ENCODE measurements around the gene TMEM53. TPM values are rescaled to one million over a fixed set of nuclear protein-coding genes. Genes with fewer than 3 reads are reported as not detected.

The TMEM53 gene
- total RNA-seq, 2 donors from 2014 or later: 10.2 to 10.8 TPM

GRCh38 chr1:44616284-44616990 is 57.8 kb downstream of the TMEM53 start:
- H3K27ac Mint-ChIP-seq: no peak overlapping the region
- DNase-seq: no peak
- H3K4me3 ChIP-seq (ENCODE audit: low read length): peak overlapping the region; percentile 49
- H3K9me3 Mint-ChIP-seq: no peaks in the 10 kb centered on the region
- peaks cover 36% of the 10 kb centered on the region for H3K27me3 ChIP-seq (ENCODE audit: control insufficient read depth, insufficient read depth, low read length, poor library complexity, severe bottlenecking)
- no peaks in the 10 kb centered on the region for H3K36me3 ChIP-seq (ENCODE audit: control insufficient read depth, insufficient read depth, low read length)
- peaks cover 22% of the 10 kb centered on the region for H3K4me1 Mint-ChIP-seq
- TF ChIP-seq CTCF (conservative IDR thresholded peaks at IDR 0.05): no peak
- no peak overlapping the region for H3K9ac ChIP-seq (ENCODE audit: extremely low read depth, low read length, poor library complexity, severe bottlenecking)
- H3K27me3 Mint-ChIP-seq (ENCODE audit: insufficient read depth): peaks cover 46% of the 10 kb centered on the region
- no peak overlapping the region for H3K27ac ChIP-seq (ENCODE audit: low read depth, low read length)
- no peaks in the 10 kb centered on the region for H3K36me3 Mint-ChIP-seq (ENCODE audit: low read depth)
- WGBS, 2 experiments (ENCODE audit: insufficient coverage in 1 of 2, insufficient read length in 1 of 2): 57% methylated on average over 3 of the region's 4 CpGs; no CpG with 5 or more reads in 1 of the 2 experiments
- no peaks in the 10 kb centered on the region for H3K4me1 ChIP-seq (ENCODE audit: control insufficient read depth, insufficient read depth, low read length)
- no peaks in the 10 kb centered on the region for H3K9me3 ChIP-seq (ENCODE audit: control insufficient read depth, low read length)
- peak overlapping the region; percentile 48 for H3K4me3 Mint-ChIP-seq

- Histone ChIP-seq H3K9me3 (ENCODE audit: control insufficient read depth, low read length) (no peaks in the 10 kb centered on the region), H3K27me3 (ENCODE audit: control insufficient read depth, insufficient read depth, low read length, poor library complexity, severe bottlenecking) (peaks cover 36% of the 10 kb centered on the region), H3K4me3 (ENCODE audit: low read length) (no peak overlapping the region), H3K27ac (ENCODE audit: low read depth, low read length) (no peak overlapping the region), H3K9ac (ENCODE audit: extremely low read depth, low read length, poor library complexity, severe bottlenecking) (no peak overlapping the region), H3K36me3 (ENCODE audit: control insufficient read depth, insufficient read depth, low read length) (no peaks in the 10 kb centered on the region), H3K4me1 (ENCODE audit: control insufficient read depth, insufficient read depth, low read length) (no peaks in the 10 kb centered on the region)
- Mint-ChIP-seq H3K4me3 (no peak overlapping the region), H3K27ac (no peak overlapping the region), H3K36me3 (ENCODE audit: low read depth) (no peaks in the 10 kb centered on the region), H3K4me1 (peaks cover 22% of the 10 kb centered on the region), H3K27me3 (ENCODE audit: insufficient read depth) (peaks cover 47% of the 10 kb centered on the region), H3K9me3 (no peaks in the 10 kb centered on the region)
- WGBS, 2 experiments (ENCODE audit: insufficient coverage in 1 of 2, insufficient read length in 1 of 2): 84 to 88% methylated on average over 2 to 6 of the region's 6 CpGs
- TF ChIP-seq CTCF (conservative IDR thresholded peaks at IDR 0.05): peak; percentile 29
- DNase-seq: peak; percentile 64
Observed at GRCh38 chr1:44613941-44614340, 60.3 kb downstream of the TMEM53 start.

GRCh38 chr1:44611866-44612265 is 62.4 kb downstream of the TMEM53 start:
- H3K9me3 Mint-ChIP-seq: no peaks in the 10 kb centered on the region
- H3K27me3 Mint-ChIP-seq (ENCODE audit: insufficient read depth): peaks cover 33% of the 10 kb centered on the region
- no peak for DNase-seq
- TF ChIP-seq CTCF (conservative IDR thresholded peaks at IDR 0.05): no peak
- Histone ChIP-seq H3K27ac (ENCODE audit: low read depth, low read length) (no peak overlapping the region), H3K9me3 (ENCODE audit: control insufficient read depth, low read length) (no peaks in the 10 kb centered on the region), H3K36me3 (ENCODE audit: control insufficient read depth, insufficient read depth, low read length) (no peaks in the 10 kb centered on the region), H3K9ac (ENCODE audit: extremely low read depth, low read length, poor library complexity, severe bottlenecking) (no peak overlapping the region), H3K4me3 (ENCODE audit: low read length) (no peak overlapping the region), H3K27me3 (ENCODE audit: control insufficient read depth, insufficient read depth, low read length, poor library complexity, severe bottlenecking) (peaks cover 19% of the 10 kb centered on the region), H3K4me1 (ENCODE audit: control insufficient read depth, insufficient read depth, low read length) (no peaks in the 10 kb centered on the region)
- H3K36me3 Mint-ChIP-seq (ENCODE audit: low read depth): no peaks in the 10 kb centered on the region
- H3K4me3 Mint-ChIP-seq: no peak overlapping the region
- H3K4me1 Mint-ChIP-seq: peaks cover 14% of the 10 kb centered on the region
- WGBS, 2 experiments (ENCODE audit: insufficient coverage in 1 of 2, insufficient read length in 1 of 2): 71 to 84% methylated on average over 2 to 4 of the region's 4 CpGs
- H3K27ac Mint-ChIP-seq: no peak overlapping the region
